DND-41 (cell line): Measurements from ENCODE around the gene DUSP12.

Experiments used
- ATAC-seq: fragments of 200-7000 bp; cut with Tn5 transposase; 3 replicates; pipeline ENCODE4 v1.9.1; 2021; ENCODE audit warnings: low read depth; ENCODE audit not compliant: insufficient read depth
- DNase-seq: peaks from one replicate; pipeline ENCODE4 v3.0.0-alpha.2; 2020
- H2AFZ ChIP-seq: 2 replicates; pipeline ENCODE4 v1.6.0; 2012; ENCODE audit warnings: low read depth, low read length
- H3K27ac ChIP-seq: 2 replicates; pipeline ENCODE4 v1.5.1; 2012; ENCODE audit warnings: low read length, inconsistent platforms
- H3K27me3 ChIP-seq: fragments of 200-600 bp; sonication (generic); 2 replicates; pipeline ENCODE4 v1.6.0; 2012; ENCODE audit warnings: low read length, mild to moderate bottlenecking, inconsistent platforms; ENCODE audit not compliant: insufficient read depth, poor library complexity
- H3K36me3 ChIP-seq: 2 replicates; pipeline ENCODE4 v1.5.1; 2012; ENCODE audit warnings: low read length, inconsistent platforms; ENCODE audit not compliant: insufficient read depth
- H3K4me1 ChIP-seq: 2 replicates; pipeline ENCODE4 v1.5.1; 2012; ENCODE audit warnings: mild to moderate bottlenecking, low read length; ENCODE audit not compliant: insufficient read depth
- H3K4me2 ChIP-seq: 2 replicates; pipeline ENCODE4 v1.6.0; 2012; ENCODE audit warnings: mild to moderate bottlenecking, moderate library complexity, low read length, inconsistent platforms; ENCODE audit not compliant: insufficient read depth
- H3K4me3 ChIP-seq, 2 experiments: fragments of 200-600 bp in 1 of 2; shearing (Covaris generic) in 1 of 2; 2 replicates each; pipeline ENCODE4 v1.5.1; 2012 to 2016; ENCODE audit warnings: inconsistent platforms in 2 of 2, low read length in 2 of 2, mild to moderate bottlenecking in 2 of 2, low read depth in 1 of 2, moderate library complexity in 1 of 2
- H3K79me2 ChIP-seq: 2 replicates; pipeline ENCODE4 v1.6.0; 2012; ENCODE audit warnings: low read length, inconsistent platforms; ENCODE audit not compliant: insufficient read depth
- H3K9ac ChIP-seq: 2 replicates; pipeline ENCODE4 v1.6.0; 2012; ENCODE audit warnings: low read depth, mild to moderate bottlenecking, inconsistent platforms, low read length, moderate library complexity
- H3K9me3 ChIP-seq: 2 replicates; pipeline ENCODE4 v1.5.1; 2012; ENCODE audit warnings: low read length, moderate library complexity, mild to moderate bottlenecking, inconsistent platforms; ENCODE audit not compliant: insufficient read depth, severe bottlenecking
- H4K20me1 ChIP-seq: 2 replicates; pipeline ENCODE4 v1.6.0; 2012; ENCODE audit warnings: low read length; ENCODE audit not compliant: insufficient read depth
- EZH2 ChIP-seq: IDR thresholded peaks from 3 replicates; pipeline ENCODE4 v1.6.1; 2012; ENCODE audit warnings: borderline replicate concordance, low read depth, mild to moderate bottlenecking, moderate library complexity, low read length, inconsistent platforms; ENCODE audit not compliant: severe bottlenecking
- TF ChIP-seq, protein P1 (sequence below): IDR thresholded peaks from 2 replicates; pipeline ENCODE4 v1.5.1; 2012; ENCODE audit warnings: borderline replicate concordance, low read length, moderate library complexity, mild to moderate bottlenecking; ENCODE audit not compliant: poor library complexity, severe bottlenecking; ENCODE audit errors: extremely low read depth

DUSP12 gene

DNA sequence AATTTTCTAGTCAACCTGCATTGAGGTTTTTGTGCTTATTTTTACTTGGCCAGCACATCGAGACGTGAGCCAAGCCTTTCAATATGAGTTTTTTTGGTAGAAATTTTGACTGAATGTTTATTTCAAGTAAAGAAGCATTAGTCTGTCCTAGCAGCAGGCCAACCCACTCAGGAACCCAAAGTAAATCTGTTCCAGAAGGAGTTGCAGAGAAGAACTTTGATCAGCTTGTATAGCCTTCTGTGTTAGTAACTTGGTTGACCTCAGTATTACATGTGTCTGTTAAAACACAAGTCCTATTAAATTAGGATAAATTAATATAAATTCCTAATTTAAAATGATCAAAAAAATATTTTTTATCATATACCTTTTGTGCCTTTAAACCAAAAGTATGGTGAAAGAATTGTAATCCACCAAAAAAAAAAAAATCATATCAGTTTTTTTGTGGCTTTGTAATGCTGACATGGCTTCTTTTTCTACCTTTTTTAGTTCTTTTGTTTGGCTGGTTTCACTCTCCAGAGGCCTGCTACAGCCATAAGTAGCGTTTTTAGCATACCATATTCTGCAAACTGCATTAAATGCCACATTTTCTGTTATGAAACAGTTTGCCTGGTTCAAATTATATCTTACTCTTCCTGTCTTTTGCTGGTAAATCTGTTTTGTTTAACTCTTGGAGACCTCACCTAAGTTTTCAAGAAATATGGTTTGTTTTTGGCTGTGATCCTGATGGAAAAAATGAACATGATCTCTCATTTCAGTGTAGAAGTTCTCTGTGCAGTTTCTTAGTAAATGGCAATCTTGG, 56.0 kb downstream of the DUSP12 start:
- no peaks in the 10 kb centered on the region for H3K79me2 ChIP-seq
- H3K4me2 ChIP-seq: no peak overlapping the region
- H3K27me3 ChIP-seq: no peaks in the 10 kb centered on the region
- no peak for ATAC-seq
- no peaks in the 10 kb centered on the region for H3K4me1 ChIP-seq
- no peak overlapping the region for H3K9ac ChIP-seq
- no peak for TF ChIP-seq EZH2
- TF ChIP-seq, protein P1, sequence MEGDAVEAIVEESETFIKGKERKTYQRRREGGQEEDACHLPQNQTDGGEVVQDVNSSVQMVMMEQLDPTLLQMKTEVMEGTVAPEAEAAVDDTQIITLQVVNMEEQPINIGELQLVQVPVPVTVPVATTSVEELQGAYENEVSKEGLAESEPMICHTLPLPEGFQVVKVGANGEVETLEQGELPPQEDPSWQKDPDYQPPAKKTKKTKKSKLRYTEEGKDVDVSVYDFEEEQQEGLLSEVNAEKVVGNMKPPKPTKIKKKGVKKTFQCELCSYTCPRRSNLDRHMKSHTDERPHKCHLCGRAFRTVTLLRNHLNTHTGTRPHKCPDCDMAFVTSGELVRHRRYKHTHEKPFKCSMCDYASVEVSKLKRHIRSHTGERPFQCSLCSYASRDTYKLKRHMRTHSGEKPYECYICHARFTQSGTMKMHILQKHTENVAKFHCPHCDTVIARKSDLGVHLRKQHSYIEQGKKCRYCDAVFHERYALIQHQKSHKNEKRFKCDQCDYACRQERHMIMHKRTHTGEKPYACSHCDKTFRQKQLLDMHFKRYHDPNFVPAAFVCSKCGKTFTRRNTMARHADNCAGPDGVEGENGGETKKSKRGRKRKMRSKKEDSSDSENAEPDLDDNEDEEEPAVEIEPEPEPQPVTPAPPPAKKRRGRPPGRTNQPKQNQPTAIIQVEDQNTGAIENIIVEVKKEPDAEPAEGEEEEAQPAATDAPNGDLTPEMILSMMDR: no peak
- peaks cover 8% of the 10 kb centered on the region for H3K9me3 ChIP-seq
- no peak overlapping the region for H2AFZ ChIP-seq
- H3K36me3 ChIP-seq: peaks cover 52% of the 10 kb centered on the region
- H4K20me1 ChIP-seq: no peaks in the 10 kb centered on the region
- H3K27ac ChIP-seq: no peak overlapping the region
- no peak overlapping the region for H3K4me3 ChIP-seq
- no peak for DNase-seq
